Measurements from ENCODE around the gene TLE4. TPM values are rescaled to one million over a fixed set of nuclear protein-coding genes. Genes with fewer than 3 reads are reported as not detected.

Gene TLE4
- total RNA-seq, 4 donors from 2014 or later, result 26.1 to 85.0 (median 43.0) TPM

DNA sequence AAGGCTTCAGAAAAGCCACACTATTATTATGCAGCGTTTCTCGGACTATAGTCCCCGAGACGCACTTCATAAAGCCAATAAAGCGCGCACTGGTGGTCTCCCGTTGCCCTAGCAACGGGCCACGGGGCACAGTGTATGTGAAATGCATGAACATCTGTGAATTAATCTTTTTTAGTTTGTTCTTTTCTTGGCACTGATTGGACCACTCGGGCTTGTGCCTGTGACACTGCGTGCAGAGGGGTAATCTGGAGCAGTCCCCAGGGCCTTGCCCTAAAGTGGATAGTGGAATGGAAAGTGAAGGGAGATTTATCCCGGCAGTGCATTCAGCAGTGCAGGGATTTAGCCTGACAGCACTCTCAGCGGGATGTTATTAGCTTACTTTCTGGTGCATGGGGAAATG, 92.1 kb downstream of the TLE4 start:
- no peak overlapping the region for H3K4me3 ChIP-seq
- no peaks in the 10 kb centered on the region for H3K9me3 ChIP-seq
- H3K36me3 ChIP-seq, result no peaks in the 10 kb centered on the region
- TF ChIP-seq, protein P1, sequence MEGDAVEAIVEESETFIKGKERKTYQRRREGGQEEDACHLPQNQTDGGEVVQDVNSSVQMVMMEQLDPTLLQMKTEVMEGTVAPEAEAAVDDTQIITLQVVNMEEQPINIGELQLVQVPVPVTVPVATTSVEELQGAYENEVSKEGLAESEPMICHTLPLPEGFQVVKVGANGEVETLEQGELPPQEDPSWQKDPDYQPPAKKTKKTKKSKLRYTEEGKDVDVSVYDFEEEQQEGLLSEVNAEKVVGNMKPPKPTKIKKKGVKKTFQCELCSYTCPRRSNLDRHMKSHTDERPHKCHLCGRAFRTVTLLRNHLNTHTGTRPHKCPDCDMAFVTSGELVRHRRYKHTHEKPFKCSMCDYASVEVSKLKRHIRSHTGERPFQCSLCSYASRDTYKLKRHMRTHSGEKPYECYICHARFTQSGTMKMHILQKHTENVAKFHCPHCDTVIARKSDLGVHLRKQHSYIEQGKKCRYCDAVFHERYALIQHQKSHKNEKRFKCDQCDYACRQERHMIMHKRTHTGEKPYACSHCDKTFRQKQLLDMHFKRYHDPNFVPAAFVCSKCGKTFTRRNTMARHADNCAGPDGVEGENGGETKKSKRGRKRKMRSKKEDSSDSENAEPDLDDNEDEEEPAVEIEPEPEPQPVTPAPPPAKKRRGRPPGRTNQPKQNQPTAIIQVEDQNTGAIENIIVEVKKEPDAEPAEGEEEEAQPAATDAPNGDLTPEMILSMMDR (IDR thresholded peaks at IDR 0.05), result no peak
- no peak for TF ChIP-seq POLR2A (IDR thresholded peaks at IDR 0.05)
- H3K27me3 ChIP-seq, result no peaks in the 10 kb centered on the region
- H3K4me1 ChIP-seq, result no peaks in the 10 kb centered on the region
- no peak overlapping the region for H3K27ac ChIP-seq
- no peak for DNase-seq

DNA sequence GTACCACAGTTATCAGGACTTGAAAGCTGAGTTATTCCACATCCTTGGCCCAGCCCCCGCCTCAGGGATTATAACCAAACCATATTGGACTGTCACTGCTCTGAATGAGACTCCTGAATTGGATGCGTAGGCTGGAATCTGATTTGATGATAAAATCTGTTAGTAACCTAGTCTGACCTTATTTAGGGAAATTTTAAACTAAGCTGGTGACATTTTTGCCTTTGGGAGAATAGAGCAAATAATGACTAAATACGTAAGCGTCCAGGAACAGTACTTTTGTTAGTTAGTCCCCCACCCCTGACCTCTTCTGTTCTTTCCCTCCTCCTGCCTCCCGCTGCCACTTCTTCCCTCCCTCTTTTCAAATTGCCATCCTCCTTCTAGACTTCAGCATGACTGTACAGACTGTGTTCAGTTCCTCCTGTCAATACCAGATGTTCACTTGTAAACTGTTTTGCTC, 92.6 kb downstream of the TLE4 start:
- H3K27me3 ChIP-seq, result no peaks in the 10 kb centered on the region
- no peak overlapping the region for H3K4me3 ChIP-seq
- H3K9me3 ChIP-seq, result no peaks in the 10 kb centered on the region
- no peak overlapping the region for H3K27ac ChIP-seq
- no peaks in the 10 kb centered on the region for H3K4me1 ChIP-seq
- TF ChIP-seq POLR2A (IDR thresholded peaks at IDR 0.05), result no peak
- TF ChIP-seq, protein P1 (IDR thresholded peaks at IDR 0.05), result no peak
- no peaks in the 10 kb centered on the region for H3K36me3 ChIP-seq
- no peak for DNase-seq

DNA sequence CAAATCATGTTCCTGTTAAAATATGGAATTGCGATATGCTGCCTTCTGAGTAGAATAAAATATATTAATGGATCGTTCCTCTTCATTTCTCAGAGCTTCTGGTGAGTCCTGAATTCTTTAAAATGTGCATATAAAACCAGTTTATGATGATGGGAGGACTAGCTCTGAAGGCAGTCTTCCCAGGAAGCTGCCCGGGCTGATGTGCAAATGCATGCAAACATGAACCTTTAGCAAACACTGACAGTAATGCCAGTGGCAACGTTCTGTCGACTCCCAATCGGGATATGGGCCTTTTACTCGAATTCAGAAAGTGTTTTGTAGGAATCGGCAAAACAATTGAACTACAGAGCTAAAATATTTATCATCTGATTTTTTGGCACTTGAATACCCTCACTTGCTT, 93.6 kb downstream of the TLE4 start:
- H3K9me3 ChIP-seq, result no peaks in the 10 kb centered on the region
- H3K36me3 ChIP-seq, result no peaks in the 10 kb centered on the region
- no peak overlapping the region for H3K27ac ChIP-seq
- no peaks in the 10 kb centered on the region for H3K4me1 ChIP-seq
- no peak overlapping the region for H3K4me3 ChIP-seq
- no peaks in the 10 kb centered on the region for H3K27me3 ChIP-seq
- TF ChIP-seq POLR2A (IDR thresholded peaks at IDR 0.05), result no peak
- TF ChIP-seq, protein P1 (IDR thresholded peaks at IDR 0.05), result no peak
- no peak for DNase-seq

DNA sequence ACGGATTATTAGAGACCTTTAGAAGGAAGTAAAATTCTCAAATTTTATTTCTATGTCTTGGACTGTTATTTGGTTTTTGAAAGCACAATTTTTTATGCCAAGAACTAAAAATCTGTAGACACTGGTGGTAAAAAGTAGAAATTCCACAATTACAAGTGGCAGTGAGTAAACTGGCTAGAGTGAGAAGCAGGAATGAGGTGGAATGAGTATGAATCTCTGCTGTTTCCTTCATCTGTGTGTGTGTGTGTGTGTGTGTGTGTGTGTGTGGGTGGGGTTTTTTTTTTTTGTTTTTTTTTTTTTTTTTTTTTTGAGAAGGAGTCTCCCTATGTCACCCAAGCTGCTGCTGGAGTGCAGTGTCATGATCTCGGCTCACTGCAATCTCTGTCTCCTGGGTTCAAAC, 94.2 kb downstream of the TLE4 start:
- Histone ChIP-seq H3K36me3 (no peaks in the 10 kb centered on the region), H3K27me3 (no peaks in the 10 kb centered on the region), H3K27ac (no peak overlapping the region), H3K4me3 (no peak overlapping the region), H3K9me3 (no peaks in the 10 kb centered on the region), H3K4me1 (no peaks in the 10 kb centered on the region)
- TF ChIP-seq, protein P1 (IDR thresholded peaks at IDR 0.05), result no peak
- DNase-seq, result no peak

DNA sequence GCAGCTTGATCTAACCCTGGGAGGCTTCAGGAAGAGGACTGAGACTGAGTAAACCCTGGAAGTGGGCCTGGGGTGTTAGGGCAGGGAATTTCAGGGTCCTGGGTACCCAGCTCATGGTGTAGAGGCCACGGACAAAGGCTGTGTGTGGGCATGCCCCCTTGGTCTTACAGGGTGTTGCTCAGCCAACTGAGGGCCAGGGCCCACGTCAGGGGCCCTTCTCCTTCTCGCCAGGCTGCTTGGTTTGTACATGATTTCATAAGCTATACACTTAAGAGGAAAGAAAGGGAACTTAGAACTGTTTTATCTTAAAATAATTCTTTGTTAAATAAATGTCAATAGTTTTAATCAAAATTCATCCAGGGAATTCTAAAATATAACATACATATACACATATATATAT, 95.4 kb downstream of the TLE4 start:
- Histone ChIP-seq H3K27ac (no peak overlapping the region), H3K4me3 (no peak overlapping the region), H3K9me3 (no peaks in the 10 kb centered on the region), H3K27me3 (no peaks in the 10 kb centered on the region), H3K4me1 (no peaks in the 10 kb centered on the region), H3K36me3 (no peaks in the 10 kb centered on the region)
- no peak for DNase-seq
- no peak for TF ChIP-seq POLR2A (IDR thresholded peaks at IDR 0.05)
- TF ChIP-seq, protein P1 (IDR thresholded peaks at IDR 0.05), result no peak

DNA sequence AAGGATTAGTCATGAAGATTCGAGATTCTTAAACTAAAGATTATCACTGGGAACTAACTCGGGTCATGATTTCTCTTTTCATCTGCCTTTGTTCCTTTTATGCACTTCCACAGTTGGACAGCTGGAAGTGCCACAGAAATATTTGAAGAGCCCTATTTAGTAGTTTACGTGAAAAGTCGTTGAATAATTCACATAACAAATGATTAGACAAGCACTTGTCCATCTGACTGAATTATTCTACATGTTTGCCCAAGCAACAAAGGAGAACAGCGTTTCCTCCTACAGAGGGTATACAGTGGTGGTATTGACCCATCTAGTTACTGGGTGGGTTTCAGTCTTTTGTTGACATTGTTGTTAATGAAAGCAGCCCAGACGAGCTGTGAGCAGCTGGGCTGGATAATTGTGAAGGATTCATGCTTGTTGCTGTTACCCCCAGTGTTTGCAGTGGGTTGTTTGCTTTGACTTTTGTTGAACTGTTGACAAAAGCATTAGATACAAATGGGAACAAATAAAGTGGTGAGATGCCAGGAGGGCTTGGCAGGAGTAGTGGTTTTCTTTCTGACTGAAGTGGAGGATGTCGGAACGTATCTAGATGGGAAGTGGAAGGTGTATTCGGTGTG, 96.2 kb downstream of the TLE4 start:
- Histone ChIP-seq H3K27me3 (no peaks in the 10 kb centered on the region), H3K4me1 (no peaks in the 10 kb centered on the region), H3K4me3 (no peak overlapping the region), H3K9me3 (no peaks in the 10 kb centered on the region), H3K36me3 (no peaks in the 10 kb centered on the region), H3K27ac (no peak overlapping the region)
- TF ChIP-seq POLR2A (IDR thresholded peaks at IDR 0.05), result no peak
- TF ChIP-seq, protein P1 (IDR thresholded peaks at IDR 0.05), result no peak
- DNase-seq, result no peak

All from Peyer's patch (tissue), 4 donors.